GM23248 (cell line): Measurements from ENCODE around the gene ZSWIM6. TPM values are rescaled to one million over a fixed set of nuclear protein-coding genes. Genes with fewer than 3 reads are reported as not detected.
"Not testable (repeated sequence)": the region's sequence is repeated elsewhere in the genome, so short reads cannot be mapped to it uniquely, and the experiment has no call there.

ENCODE experiments used
- DNase-seq: peaks from one replicate; pipeline ENCODE4 v3.0.0-alpha.2; 2015
- H2AFZ ChIP-seq: fragments of 200-600 bp; sonication (generic); 2 replicates; pipeline ENCODE4 v1.6.1; 2016; ENCODE audit warnings: antibody characterized with exemption
- H3F3A ChIP-seq: fragments of 200-600 bp; sonication (generic); 2 replicates; pipeline ENCODE4 v1.6.1; 2016; ENCODE audit warnings: mild to moderate bottlenecking, antibody characterized with exemption, mixed run types; ENCODE audit not compliant: insufficient read depth
- H3K27ac ChIP-seq: fragments of 200-600 bp; sonication (generic); 2 replicates; pipeline ENCODE4 v1.5.1; 2016; ENCODE audit warnings: mild to moderate bottlenecking
- H3K27me3 ChIP-seq: fragments of 200-600 bp; sonication (generic); replicated peaks from 2 replicates; pipeline ENCODE4 v1.6.1; 2016; ENCODE audit warnings: mild to moderate bottlenecking; ENCODE audit not compliant: insufficient read depth
- H3K36me3 ChIP-seq: fragments of 200-600 bp; sonication (generic); 2 replicates; pipeline ENCODE4 v1.6.1; 2016; ENCODE audit warnings: low read depth, mild to moderate bottlenecking
- H3K4me1 ChIP-seq: fragments of 200-600 bp; sonication (generic); 2 replicates; pipeline ENCODE4 v1.6.1; 2016; ENCODE audit warnings: mild to moderate bottlenecking; ENCODE audit not compliant: insufficient read depth
- H3K4me2 ChIP-seq: fragments of 200-600 bp; sonication (generic); one replicate; pipeline ENCODE4 v1.6.1; 2016; ENCODE audit warnings: mild to moderate bottlenecking; ENCODE audit not compliant: unreplicated experiment
- H3K4me3 ChIP-seq: fragments of 200-600 bp; sonication (generic); 2 replicates; pipeline ENCODE4 v1.5.1; 2016; ENCODE audit warnings: mild to moderate bottlenecking
- H3K79me2 ChIP-seq: fragments of 200-600 bp; sonication (generic); 2 replicates; pipeline ENCODE4 v1.6.1; 2016; ENCODE audit warnings: mild to moderate bottlenecking; ENCODE audit not compliant: insufficient read depth
- H3K9ac ChIP-seq: fragments of 200-600 bp; sonication (generic); 2 replicates; pipeline ENCODE4 v1.6.1; 2016; ENCODE audit warnings: mild to moderate bottlenecking
- H3K9me2 ChIP-seq: fragments of 200-600 bp; sonication (generic); 2 replicates; pipeline ENCODE4 v1.6.1; 2016; ENCODE audit warnings: mixed run types, mild to moderate bottlenecking, moderate library complexity; ENCODE audit not compliant: insufficient read depth
- H3K9me3 ChIP-seq: fragments of 200-600 bp; sonication (generic); one replicate; pipeline ENCODE4 v1.6.1; 2017; ENCODE audit warnings: low read depth
- H4K20me1 ChIP-seq: fragments of 200-600 bp; sonication (generic); 2 replicates; pipeline ENCODE4 v1.6.0; 2016; ENCODE audit not compliant: insufficient read depth
- EZH2 ChIP-seq: fragments of 200-600 bp; sonication (generic); IDR thresholded peaks from 2 replicates; pipeline ENCODE4 v1.6.1; 2018; ENCODE audit warnings: antibody characterized with exemption, mild to moderate bottlenecking; ENCODE audit not compliant: insufficient read depth, poor library complexity, severe bottlenecking
- EZH2phosphoT487 ChIP-seq: fragments of 200-600 bp; sonication (generic); IDR thresholded peaks from 2 replicates; pipeline ENCODE4 v1.6.1; 2018; ENCODE audit warnings: antibody characterized with exemption, moderate library complexity, mild to moderate bottlenecking, low read depth; ENCODE audit not compliant: insufficient read depth
- WGBS, 2 experiments: methylation state at CpG; one replicate each; pipeline ENCODE4 v1.1.6; 2015 to 2017; ENCODE audit warnings: low lambda C conversion rate in 2 of 2, low coverage in 1 of 2; ENCODE audit errors: missing lambda C conversion rate in 2 of 2; 5-methylcytosine and 5-hydroxymethylcytosine counted together
- in situ Hi-C: fragments of 300-500 bp; cut with MboI; formaldehyde crosslinking; loops from 2 replicates; pipeline ENCODE4 v1.15.0; 2020
- polyA plus RNA-seq: library from polyadenylated mRNA; unstranded; fragments of >200 nt; fragmentation: Nextera tagmentation; extraction: Ambion mirVana; gene quantifications from 2 replicates; pipeline ENCODE4 v1.2.1, GENCODE V29; 2016
- total RNA-seq: library from RNA; depleted of rRNA; stranded (reverse); fragments of >200 nt; shearing (Covaris generic); gene quantifications from 2 replicates; pipeline ENCODE4 v1.2.3, GENCODE V29; 2014

Gene ZSWIM6
- total and polyA plus RNA-seq, 2 experiments from 2014 or later, result 1.5 to 4.8 TPM

GRCh38 chr5:61412361-61412760 lies 80.3 kb downstream of the ZSWIM6 start:
- in situ Hi-C loops, result no loop called here
- no peaks in the 10 kb centered on the region for H3K9me2 ChIP-seq
- no peak overlapping the region for H3K27ac ChIP-seq
- H3K4me2 ChIP-seq, result no peak overlapping the region
- H4K20me1 ChIP-seq, result no peaks in the 10 kb centered on the region
- no peak overlapping the region for H3K9ac ChIP-seq
- peaks cover 38% of the 10 kb centered on the region for H3F3A ChIP-seq
- no peaks in the 10 kb centered on the region for H3K36me3 ChIP-seq
- H3K4me1 ChIP-seq, result peaks cover 43% of the 10 kb centered on the region
- TF ChIP-seq EZH2 (no peak), EZH2phosphoT487 (no peak)
- H3K9me3 ChIP-seq, result no peaks in the 10 kb centered on the region
- WGBS, 2 experiments, result 92% methylated on average over 2 of the region's 2 CpGs
- no peak for DNase-seq
- H3K4me3 ChIP-seq, result no peak overlapping the region
- H2AFZ ChIP-seq, result no peak overlapping the region
- H3K79me2 ChIP-seq, result peaks cover 89% of the 10 kb centered on the region
- no peaks in the 10 kb centered on the region for H3K27me3 ChIP-seq

- Histone ChIP-seq H3K4me1 (peaks cover 35% of the 10 kb centered on the region), H3K79me2 (peaks cover 89% of the 10 kb centered on the region), H3F3A (peaks cover 31% of the 10 kb centered on the region)
- H2AFZ ChIP-seq, H3K36me3 ChIP-seq, H3K4me2 ChIP-seq, H4K20me1 ChIP-seq, H3K9ac ChIP-seq, H3K9me2 ChIP-seq, H3K27ac ChIP-seq, in situ Hi-C loops, H3K27me3 ChIP-seq, DNase-seq, H3K4me3 ChIP-seq, H3K9me3 ChIP-seq: not testable (repeated sequence)
- WGBS, 2 experiments, result 93 to 97% methylated on average over 2 of the region's 2 CpGs
Observed at GRCh38 chr5:61413205-61413604, 81.1 kb downstream of the ZSWIM6 start.

- Histone ChIP-seq H3K4me1 (peaks cover 24% of the 10 kb centered on the region), H3K27ac (no peak overlapping the region), H4K20me1 (no peaks in the 10 kb centered on the region; the same call in 1 of the 2 replicates), H3K9me3 (no peaks in the 10 kb centered on the region), H3K79me2 (peaks cover 100% of the 10 kb centered on the region), H3K9me2 (no peaks in the 10 kb centered on the region), H3K27me3 (no peaks in the 10 kb centered on the region), H3K36me3 (no peaks in the 10 kb centered on the region), H3K9ac (no peak overlapping the region), H3F3A (peaks cover 22% of the 10 kb centered on the region), H3K4me3 (no peak overlapping the region), H3K4me2 (no peak overlapping the region), H2AFZ (no peak overlapping the region)
- 95 to 98% methylated on average over 6 of the region's 6 CpGs for WGBS, 2 experiments
- no peak for DNase-seq
- TF ChIP-seq EZH2phosphoT487 (no peak), EZH2 (no peak)
- in situ Hi-C loops, result no loop called here
Observed at GRCh38 chr5:61414806-61415205, 82.7 kb downstream of the ZSWIM6 start.

GRCh38 chr5:61416010-61416409 lies 84.0 kb downstream of the ZSWIM6 start:
- 57 to 65% methylated on average over 5 of the region's 5 CpGs for WGBS, 2 experiments
- in situ Hi-C loops, result no loop called here
- H3K4me3 ChIP-seq, result no peak overlapping the region
- H3F3A ChIP-seq, result peaks cover 12% of the 10 kb centered on the region; the same call in 1 of the 2 replicates
- no peak overlapping the region for H3K9ac ChIP-seq
- H3K9me3 ChIP-seq, result no peaks in the 10 kb centered on the region
- no peaks in the 10 kb centered on the region for H3K9me2 ChIP-seq
- no peak for DNase-seq
- no peaks in the 10 kb centered on the region; the same call in 1 of the 2 replicates for H4K20me1 ChIP-seq
- H3K36me3 ChIP-seq, result no peaks in the 10 kb centered on the region
- H3K4me1 ChIP-seq, result peaks cover 13% of the 10 kb centered on the region; the same call in 1 of the 2 replicates
- no peak overlapping the region for H2AFZ ChIP-seq
- no peak for TF ChIP-seq EZH2phosphoT487
- no peak for TF ChIP-seq EZH2
- H3K27me3 ChIP-seq, result no peaks in the 10 kb centered on the region
- no peak overlapping the region for H3K4me2 ChIP-seq
- H3K27ac ChIP-seq, result no peak overlapping the region
- peaks cover 100% of the 10 kb centered on the region for H3K79me2 ChIP-seq

- Histone ChIP-seq H4K20me1 (peaks cover 3% of the 10 kb centered on the region; the same call in 1 of the 2 replicates), H3K4me3 (no peak overlapping the region), H3K36me3 (no peaks in the 10 kb centered on the region), H3K4me1 (peaks cover 13% of the 10 kb centered on the region; the same call in 1 of the 2 replicates), H3K9ac (no peak overlapping the region), H3K79me2 (peaks cover 100% of the 10 kb centered on the region), H3K27ac (no peak overlapping the region), H2AFZ (no peak overlapping the region), H3K27me3 (no peaks in the 10 kb centered on the region), H3K4me2 (no peak overlapping the region), H3K9me2 (no peaks in the 10 kb centered on the region), H3F3A (0 out of 2 replicates have a peak, but pooled peaks cover 10% of the 10 kb centered on the region), H3K9me3 (no peaks in the 10 kb centered on the region)
- in situ Hi-C loops, result no loop called here
- no peak for TF ChIP-seq EZH2
- WGBS, 2 experiments, result 100% methylated on average over 1 of the region's 1 CpG
- DNase-seq, result no peak
Observed at GRCh38 chr5:61416420-61416819, 84.4 kb downstream of the ZSWIM6 start.
